K562 (cell line): ENCODE measurements around the gene GMDS.

Experiments
- DMBX1 ChIP-seq: fragments of 250-450 bp; sonication (Bioruptor Pico); IDR thresholded peaks from 2 replicates; pipeline ENCODE4 v1.8.0; 2022; ENCODE audit warnings: inconsistent platforms, mild to moderate bottlenecking, moderate library complexity, borderline replicate concordance
- NFIC ChIP-seq: fragments of 450-650 bp; IDR thresholded peaks from 2 replicates; pipeline ENCODE4 v1.6.1; 2017; ENCODE audit warnings: mild to moderate bottlenecking, inconsistent platforms
- SP2 ChIP-seq: IDR thresholded peaks from 2 replicates; pipeline ENCODE4 v1.6.1; 2011; ENCODE audit warnings: mild to moderate bottlenecking, low read depth, low read length, moderate library complexity; ENCODE audit not compliant: poor library complexity, severe bottlenecking; ENCODE audit errors: extremely low read depth
- ZNF239 ChIP-seq: fragments of 250-450 bp; sonication (Bioruptor Pico); IDR thresholded peaks from 2 replicates; pipeline ENCODE4 v1.4.0; 2020; ENCODE audit warnings: mild to moderate bottlenecking

GRCh38 chr6:1825926-1826325 lies 419.5 kb downstream of the GMDS start:
- no peak for TF ChIP-seq NFIC
- TF ChIP-seq DMBX1, result no peak
- no peak for TF ChIP-seq ZNF239 (CRISPR knock-in tag)
- no peak for TF ChIP-seq SP2
